Right atrium auricular region (tissue), 2 donors: Measurements from ENCODE around the gene AOPEP. TPM values are rescaled to one million over a fixed set of nuclear protein-coding genes. Genes with fewer than 3 reads are reported as not detected.

ENCODE experiments used
- DNase-seq: peaks from one replicate; pipeline ENCODE4 v3.0.0-alpha.2; 2019; ENCODE audit warnings: low spot score
- H3K27ac ChIP-seq, 2 donors: fragments of 200-600 bp; sonication (generic); 1 replicate in 1 of 2; 2 replicates in 1 of 2; pipeline ENCODE4 v1.5.1; 2016 to 2019
- H3K27me3 ChIP-seq, 2 donors: fragments of 200-600 bp; sonication (generic); one replicate each; pipeline versions ENCODE4 v1.5.1 to v1.6.0; 2017 to 2019
- H3K36me3 ChIP-seq: fragments of 200-600 bp; sonication (generic); one replicate; pipeline ENCODE4 v1.5.1; 2016
- H3K4me1 ChIP-seq, 2 donors: fragments of 200-600 bp; sonication (generic); one replicate each; pipeline versions ENCODE4 v1.5.1 to v1.6.0; 2017 to 2019
- H3K4me3 ChIP-seq, 2 donors: fragments of 200-600 bp; sonication (generic); 1 replicate in 1 of 2; 2 replicates in 1 of 2; pipeline ENCODE4 v1.5.1; 2017 to 2019; ENCODE audit warnings: mild to moderate bottlenecking in 1 of 2, moderate library complexity in 1 of 2
- H3K9me3 ChIP-seq, 2 donors: fragments of 200-600 bp; sonication (generic); one replicate each; pipeline ENCODE4 v1.5.1; 2019
- total RNA-seq, 2 donors: library from RNA; depleted of rRNA; stranded (reverse); fragments of >200 nt; gene quantifications; one replicate each; pipeline ENCODE4 v1.1.0, GENCODE V29; 2016
- TF ChIP-seq, protein P1 (sequence below), 2 donors: fragments of 200-600 bp; sonication (generic); IDR thresholded peaks; one replicate each; pipeline ENCODE4 v1.5.1; 2019; ENCODE audit warnings: antibody characterized with exemption in 2 of 2

Gene AOPEP
- total RNA-seq, 2 donors from 2014 or later: 262 to 314 TPM

DNA sequence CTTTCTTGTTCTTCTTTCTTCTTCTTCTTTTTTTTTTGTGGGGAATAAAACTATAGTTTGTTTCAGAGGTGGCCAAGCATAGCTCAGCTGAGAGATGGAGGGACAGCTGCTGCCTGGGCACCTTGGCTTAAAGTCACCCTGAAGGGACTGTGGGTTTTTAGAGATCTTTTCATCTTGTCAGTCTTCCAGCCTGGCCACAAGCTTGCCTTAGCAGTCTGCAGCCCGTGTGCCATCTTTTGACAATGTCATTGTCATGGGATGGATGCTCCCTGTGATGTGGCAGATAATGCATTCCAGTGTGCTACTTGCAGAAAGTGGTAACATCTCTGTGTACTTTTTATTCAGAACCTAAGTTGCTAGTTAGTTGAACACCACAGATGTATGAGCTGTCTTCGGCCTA lies 310.2 kb downstream of the AOPEP start:
- Histone ChIP-seq H3K27ac (peak overlapping the region; percentile 23 to 51), H3K4me3 (no peak overlapping the region), H3K4me1 (peaks cover 0 to 86% of the 10 kb centered on the region in 2 donors), H3K9me3 (no peaks in the 10 kb centered on the region), H3K27me3 (no peaks in the 10 kb centered on the region), H3K36me3 (peaks cover 38% of the 10 kb centered on the region)
- no peak for DNase-seq
- TF ChIP-seq, protein P1, sequence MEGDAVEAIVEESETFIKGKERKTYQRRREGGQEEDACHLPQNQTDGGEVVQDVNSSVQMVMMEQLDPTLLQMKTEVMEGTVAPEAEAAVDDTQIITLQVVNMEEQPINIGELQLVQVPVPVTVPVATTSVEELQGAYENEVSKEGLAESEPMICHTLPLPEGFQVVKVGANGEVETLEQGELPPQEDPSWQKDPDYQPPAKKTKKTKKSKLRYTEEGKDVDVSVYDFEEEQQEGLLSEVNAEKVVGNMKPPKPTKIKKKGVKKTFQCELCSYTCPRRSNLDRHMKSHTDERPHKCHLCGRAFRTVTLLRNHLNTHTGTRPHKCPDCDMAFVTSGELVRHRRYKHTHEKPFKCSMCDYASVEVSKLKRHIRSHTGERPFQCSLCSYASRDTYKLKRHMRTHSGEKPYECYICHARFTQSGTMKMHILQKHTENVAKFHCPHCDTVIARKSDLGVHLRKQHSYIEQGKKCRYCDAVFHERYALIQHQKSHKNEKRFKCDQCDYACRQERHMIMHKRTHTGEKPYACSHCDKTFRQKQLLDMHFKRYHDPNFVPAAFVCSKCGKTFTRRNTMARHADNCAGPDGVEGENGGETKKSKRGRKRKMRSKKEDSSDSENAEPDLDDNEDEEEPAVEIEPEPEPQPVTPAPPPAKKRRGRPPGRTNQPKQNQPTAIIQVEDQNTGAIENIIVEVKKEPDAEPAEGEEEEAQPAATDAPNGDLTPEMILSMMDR (IDR thresholded peaks at IDR 0.05): no peak

DNA sequence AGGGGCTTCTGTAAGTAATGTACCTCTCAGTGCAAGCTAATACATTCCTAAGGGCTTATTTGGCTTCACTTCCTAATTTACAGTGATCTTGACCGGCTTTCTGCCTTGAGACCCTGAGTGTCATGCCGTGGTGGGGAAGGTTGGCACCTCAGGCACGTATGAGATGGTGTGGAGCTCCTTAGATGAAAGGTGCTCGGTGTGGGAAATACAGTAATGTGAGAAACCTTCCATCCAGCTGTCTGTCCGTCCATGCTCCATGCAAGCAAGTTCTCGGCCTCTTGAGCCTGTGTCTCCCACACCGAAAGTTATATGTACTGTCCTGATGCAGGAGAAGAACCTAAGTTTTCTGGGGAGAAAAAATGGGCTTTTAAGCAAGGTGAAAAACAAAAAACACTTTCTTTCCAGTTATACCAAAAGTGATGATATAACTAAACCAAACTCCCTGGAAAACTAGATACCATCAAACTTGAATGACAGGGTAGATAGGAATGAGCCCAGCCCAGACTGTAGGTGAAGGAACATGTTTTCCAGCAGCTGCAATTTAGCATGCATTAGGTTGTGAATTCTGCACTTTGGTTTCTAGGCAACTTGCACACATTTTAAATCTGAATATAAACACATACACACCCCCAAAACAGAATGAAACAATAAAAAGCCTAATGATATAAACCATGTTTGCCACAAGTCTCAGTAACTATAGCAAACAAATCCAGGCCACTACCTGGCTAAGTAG lies 311.5 kb downstream of the AOPEP start:
- H3K9me3 ChIP-seq: no peaks in the 10 kb centered on the region
- H3K27me3 ChIP-seq: no peaks in the 10 kb centered on the region
- H3K36me3 ChIP-seq: peaks cover 38% of the 10 kb centered on the region
- peaks cover 0 to 82% of the 10 kb centered on the region in 2 donors for H3K4me1 ChIP-seq
- no peak overlapping the region for H3K4me3 ChIP-seq
- no peak for DNase-seq
- peak overlapping the region; percentile 35 to 42 for H3K27ac ChIP-seq
- TF ChIP-seq, protein P1 (IDR thresholded peaks at IDR 0.05): no peak

- no peaks in the 10 kb centered on the region for H3K9me3 ChIP-seq
- H3K4me1 ChIP-seq: peaks cover 0 to 82% of the 10 kb centered on the region in 2 donors
- no peak for DNase-seq
- no peaks in the 10 kb centered on the region for H3K27me3 ChIP-seq
- peaks cover 38% of the 10 kb centered on the region for H3K36me3 ChIP-seq
- TF ChIP-seq, protein P1 (IDR thresholded peaks at IDR 0.05): no peak
- H3K4me3 ChIP-seq: no peak overlapping the region
- peak overlapping the region in 1 of 2 donors; percentile 25 for H3K27ac ChIP-seq
Measured at GRCh38 chr9:95038666-95039065, 312.2 kb downstream of the AOPEP start.

DNA sequence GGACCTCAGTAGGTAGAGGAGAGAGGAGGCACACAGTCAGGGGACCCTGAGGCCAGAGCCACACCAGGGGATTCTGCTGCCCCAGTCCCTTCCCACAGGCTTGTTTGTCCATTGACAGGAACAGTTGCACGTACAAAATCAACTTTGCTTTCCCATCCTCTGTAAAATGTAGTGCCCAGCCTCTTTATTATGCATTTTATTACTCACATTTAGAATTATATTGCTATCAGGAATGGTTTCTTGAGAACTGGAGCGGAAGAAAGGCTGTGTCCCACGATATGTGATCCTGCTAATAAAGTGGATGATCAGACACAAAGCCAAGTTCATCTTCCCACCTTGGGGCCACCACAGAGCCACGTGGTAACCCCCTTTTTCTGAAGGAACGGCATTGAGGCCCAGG lies 313.6 kb downstream of the AOPEP start:
- H3K27me3 ChIP-seq: no peaks in the 10 kb centered on the region
- DNase-seq: no peak
- H3K36me3 ChIP-seq: peaks cover 39% of the 10 kb centered on the region
- TF ChIP-seq, protein P1 (IDR thresholded peaks at IDR 0.05): no peak
- H3K9me3 ChIP-seq: no peaks in the 10 kb centered on the region
- H3K4me3 ChIP-seq: no peak overlapping the region
- peaks cover 0 to 86% of the 10 kb centered on the region in 2 donors for H3K4me1 ChIP-seq
- H3K27ac ChIP-seq: peak overlapping the region; percentile 52 to 90

- Histone ChIP-seq H3K27me3 (no peaks in the 10 kb centered on the region), H3K27ac (peak overlapping the region; percentile 64 to 90), H3K4me3 (no peak overlapping the region), H3K36me3 (peaks cover 20% of the 10 kb centered on the region), H3K9me3 (no peaks in the 10 kb centered on the region), H3K4me1 (peaks cover 0 to 79% of the 10 kb centered on the region in 2 donors)
- TF ChIP-seq, protein P1 (IDR thresholded peaks at IDR 0.05): no peak
- DNase-seq: no peak
Measured at GRCh38 chr9:95043826-95044225, 317.3 kb downstream of the AOPEP start.
